ENCODE results near the gene TIMP4. TPM values are rescaled to one million over a fixed set of nuclear protein-coding genes. Genes with fewer than 3 reads are reported as not detected.
A peak's percentile ranks its signal among the peaks of the same experiment; 100 is the strongest.

The TIMP4 gene
- polyA plus RNA-seq, 2 of the 4 experiments (the other 2 are of a cell fraction) = 15.7 to 16.0 TPM

- Histone ChIP-seq H3K4me1 (peaks cover 16% of the 10 kb centered on the region), H3K9me3 (peaks cover 3% of the 10 kb centered on the region; the same call in 2 of the 3 replicates), H3K4me2 (no peak overlapping the region), H3K4me3 (no peak overlapping the region), H3K27ac (peak overlapping the region; percentile 35 to 63; a peak in 4 of 6 replicates)
- ATAC-seq (no peak), FAIRE-seq (no peak), DNase-seq (ENCODE audit: low read depth in 1 of 2, low spot score in 1 of 2) (no peak)
- ChIA-PET CTCF (interaction anchor here (0.6 to 32.2 kb wide), 7 partner anchors 11 to 300 kb away, joined by 3 to 976 read pairs (median 20); partner anchors contain the start of gene TIMP4), POLR2A (interaction anchor here (1.1 kb wide), 1 partner anchor 306 kb away, joined by 3 read pairs; the partner anchor contains the start of gene TSEN2)
- TF ChIP-seq HEYL (CRISPR knock-in tag; IDR thresholded peaks at IDR 0.05) = no peak
- no peak for TF ChIP-seq SMC3 (IDR thresholded peaks at IDR 0.05)
- no peak for TF ChIP-seq RFX5 (IDR thresholded peaks at IDR 0.05)
- peak; percentile 75 for TF ChIP-seq MAFK (IDR thresholded peaks at IDR 0.05; ENCODE audit: partially characterized antibody)
- no peak for TF ChIP-seq SREBF2 (IDR thresholded peaks at IDR 0.05)
- TF ChIP-seq JUNB (IDR thresholded peaks at IDR 0.05) = no peak
- TF ChIP-seq CTCF (IDR thresholded peaks at IDR 0.05) = no peak
- TF ChIP-seq POLR2A (IDR thresholded peaks at IDR 0.05; ENCODE audit: low read length) = no peak
- WGBS (ENCODE audit: missing lambda C conversion rate) = 80% methylated on average over 6 of the region's 6 CpGs
These were observed 19.5 kb upstream of the TIMP4 start for GRCh38 chr3:12178091-12178820.

- peak overlapping the region; percentile 35 to 63; a peak in 4 of 6 replicates for H3K27ac ChIP-seq
- 94% methylated on average over 2 of the region's 2 CpGs for WGBS (ENCODE audit: missing lambda C conversion rate)
- FAIRE-seq = no peak
These were observed 18.4 kb upstream of the TIMP4 start for GRCh38 chr3:12177126-12177525.

More at GRCh38 chr3:12177126-12177525, 18.4 kb upstream of the TIMP4 start:
- no peak overlapping the region for H3K4me2 ChIP-seq
- H3K4me3 ChIP-seq = no peak overlapping the region
- peaks cover 14% of the 10 kb centered on the region for H3K9me3 ChIP-seq
- peaks cover 16% of the 10 kb centered on the region for H3K4me1 ChIP-seq
- ChIA-PET CTCF (interaction anchor here (0.6 to 32.2 kb wide), 11 partner anchors 10 to 316 kb away, joined by 3 to 976 read pairs (median 14); partner anchors contain the start of genes TIMP4 and TSEN2), POLR2A (no interaction called here)
- DNase-seq (ENCODE audit: low read depth in 1 of 2, low spot score in 1 of 2) (no peak), ATAC-seq (no peak)
- TF ChIP-seq SREBF2 (IDR thresholded peaks at IDR 0.05) (no peak), BCL3 (IDR thresholded peaks at IDR 0.05) (no peak), SMC3 (IDR thresholded peaks at IDR 0.05) (no peak), E2F6 (IDR thresholded peaks at IDR 0.05; ENCODE audit: borderline replicate concordance, low read depth) (no peak), ESRRA (IDR thresholded peaks at IDR 0.05; ENCODE audit: borderline replicate concordance, low read length) (no peak), ZNF302 (CRISPR knock-in tag; IDR thresholded peaks at IDR 0.05) (no peak), RFX5 (IDR thresholded peaks at IDR 0.05) (no peak), JUN (IDR thresholded peaks at IDR 0.05) (no peak), CEBPB (IDR thresholded peaks at IDR 0.05) (no peak), POLR2A (IDR thresholded peaks at IDR 0.05; ENCODE audit: low read length) (no peak), REST (IDR thresholded peaks at IDR 0.05) (no peak), CBX2 (IDR thresholded peaks at IDR 0.05; ENCODE audit: borderline replicate concordance, low read depth) (no peak), HMGXB4 (CRISPR knock-in tag; IDR thresholded peaks at IDR 0.05; ENCODE audit: borderline replicate concordance) (no peak), RCOR1 (IDR thresholded peaks at IDR 0.05; ENCODE audit: low read depth, low read length) (no peak), KDM1A (IDR thresholded peaks at IDR 0.05; ENCODE audit: low read depth) (no peak)

Data from A549 (cell line).